ENCODE measurements around the gene HNMT. TPM values are rescaled to one million over a fixed set of nuclear protein-coding genes. Genes with fewer than 3 reads are reported as not detected.

Gene HNMT
- total and polyA plus RNA-seq, 7 donors: 3.5 to 7.3 (median 5.2) TPM

DNA sequence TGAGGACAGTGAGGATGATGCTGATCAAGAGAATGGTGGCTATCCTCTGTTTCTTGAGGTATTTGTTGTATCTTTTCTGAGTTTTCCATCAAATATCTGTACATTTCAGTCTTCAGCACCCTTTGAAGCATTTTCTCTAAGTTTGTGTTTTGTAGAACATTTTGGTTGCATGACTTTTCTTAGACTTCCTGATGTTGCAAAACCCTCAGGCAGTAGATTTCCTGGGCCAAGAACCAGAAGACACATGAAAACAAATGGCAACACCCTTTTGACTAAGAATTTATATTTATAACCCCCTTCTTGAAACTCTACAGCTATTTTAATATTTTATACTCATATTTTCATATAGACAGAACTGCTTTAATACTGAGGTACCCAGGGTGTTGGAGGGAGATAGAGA lies 16.2 kb downstream of the HNMT start:
- Histone ChIP-seq H3K27me3 (ENCODE audit: insufficient read depth in 3 of 3, low read length in 2 of 3) (no peaks in the 10 kb centered on the region), H3K4me3 (no peak overlapping the region), H3K36me3 (ENCODE audit: insufficient read depth in 1 of 2, low read depth in 1 of 2) (no peaks in the 10 kb centered on the region), H3K9me3 (no peaks in the 10 kb centered on the region), H3K27ac (no peak overlapping the region), H3K4me1 (no peaks in the 10 kb centered on the region)
- intact Hi-C loops (cut with DNase I): no loop called here
- ATAC-seq (no peak), DNase-seq (no peak)
- TF ChIP-seq, protein P1, sequence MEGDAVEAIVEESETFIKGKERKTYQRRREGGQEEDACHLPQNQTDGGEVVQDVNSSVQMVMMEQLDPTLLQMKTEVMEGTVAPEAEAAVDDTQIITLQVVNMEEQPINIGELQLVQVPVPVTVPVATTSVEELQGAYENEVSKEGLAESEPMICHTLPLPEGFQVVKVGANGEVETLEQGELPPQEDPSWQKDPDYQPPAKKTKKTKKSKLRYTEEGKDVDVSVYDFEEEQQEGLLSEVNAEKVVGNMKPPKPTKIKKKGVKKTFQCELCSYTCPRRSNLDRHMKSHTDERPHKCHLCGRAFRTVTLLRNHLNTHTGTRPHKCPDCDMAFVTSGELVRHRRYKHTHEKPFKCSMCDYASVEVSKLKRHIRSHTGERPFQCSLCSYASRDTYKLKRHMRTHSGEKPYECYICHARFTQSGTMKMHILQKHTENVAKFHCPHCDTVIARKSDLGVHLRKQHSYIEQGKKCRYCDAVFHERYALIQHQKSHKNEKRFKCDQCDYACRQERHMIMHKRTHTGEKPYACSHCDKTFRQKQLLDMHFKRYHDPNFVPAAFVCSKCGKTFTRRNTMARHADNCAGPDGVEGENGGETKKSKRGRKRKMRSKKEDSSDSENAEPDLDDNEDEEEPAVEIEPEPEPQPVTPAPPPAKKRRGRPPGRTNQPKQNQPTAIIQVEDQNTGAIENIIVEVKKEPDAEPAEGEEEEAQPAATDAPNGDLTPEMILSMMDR (IDR thresholded peaks at IDR 0.05): no peak

GRCh38 chr2:137981112-137981656 lies 16.9 kb downstream of the HNMT start:
- TF ChIP-seq, protein P1 (IDR thresholded peaks at IDR 0.05): no peak
- intact Hi-C loops (cut with DNase I): no loop called here
- no peak overlapping the region for H3K4me3 ChIP-seq
- H3K36me3 ChIP-seq (ENCODE audit: insufficient read depth in 1 of 2, low read depth in 1 of 2): no peaks in the 10 kb centered on the region
- no peak overlapping the region for H3K27ac ChIP-seq
- no peaks in the 10 kb centered on the region for H3K4me1 ChIP-seq
- H3K27me3 ChIP-seq (ENCODE audit: insufficient read depth in 3 of 3, low read length in 2 of 3): no peaks in the 10 kb centered on the region
- WGBS, 3 donors: 91 to 94% (median 93%) methylated on average over 11 of the region's 11 CpGs
- no peak for DNase-seq
- no peaks in the 10 kb centered on the region for H3K9me3 ChIP-seq
- no peak for ATAC-seq

DNA sequence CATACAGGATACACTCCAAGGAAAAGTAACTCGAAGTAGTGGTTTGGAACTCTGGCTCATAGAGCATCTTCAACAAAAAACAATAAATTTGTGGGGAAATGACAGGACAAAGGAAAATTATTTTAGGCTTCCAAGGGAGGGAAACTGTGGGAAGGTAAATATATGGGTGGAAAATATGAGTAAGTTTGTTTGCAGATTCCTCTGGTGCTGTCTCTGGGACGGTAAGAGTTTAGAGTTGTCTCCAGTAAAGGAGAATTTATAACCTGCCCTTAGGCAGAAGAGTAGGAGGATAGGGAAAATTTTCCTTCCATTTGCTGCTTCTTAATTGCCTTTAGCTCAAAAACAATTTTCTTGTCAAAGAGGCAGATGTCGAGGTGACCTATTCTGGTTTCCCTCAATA lies 19.3 kb downstream of the HNMT start:
- no peak for DNase-seq
- ATAC-seq: no peak

DNA sequence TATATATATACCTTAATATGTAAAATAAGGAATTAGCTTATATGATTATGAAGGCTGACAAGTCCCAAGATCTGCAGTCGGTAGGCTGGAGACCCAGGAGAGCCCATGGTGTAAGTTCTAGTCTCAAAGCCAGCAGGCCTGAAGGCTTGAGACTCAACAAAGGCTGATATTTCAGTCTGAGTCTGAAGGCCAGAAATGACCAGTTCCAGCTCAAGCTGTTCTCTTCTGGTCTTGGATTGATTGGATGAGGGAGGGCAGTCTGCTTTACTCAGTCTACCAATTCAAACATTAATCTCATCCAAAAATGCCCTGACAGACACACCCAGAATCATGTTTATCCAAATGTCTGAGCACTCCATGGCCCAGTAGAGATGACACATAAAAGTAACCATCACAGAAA lies 22.0 kb downstream of the HNMT start:
- Histone ChIP-seq H3K4me3 (no peak overlapping the region), H3K27ac (no peak overlapping the region), H3K4me1 (no peaks in the 10 kb centered on the region), H3K36me3 (ENCODE audit: insufficient read depth in 1 of 2, low read depth in 1 of 2) (no peaks in the 10 kb centered on the region), H3K9me3 (no peaks in the 10 kb centered on the region), H3K27me3 (ENCODE audit: insufficient read depth in 3 of 3, low read length in 2 of 3) (no peaks in the 10 kb centered on the region)
- ATAC-seq (no peak), DNase-seq (no peak)
- TF ChIP-seq, protein P1 (IDR thresholded peaks at IDR 0.05): no peak
- intact Hi-C loops (cut with DNase I): no loop called here
- 83 to 88% (median 87%) methylated on average over 1 of the region's 1 CpG for WGBS, 3 donors

More for the DNA sequence above, 19.3 kb downstream of the HNMT start:
- Histone ChIP-seq H3K4me3 (no peak overlapping the region), H3K36me3 (ENCODE audit: insufficient read depth in 1 of 2, low read depth in 1 of 2) (no peaks in the 10 kb centered on the region), H3K9me3 (no peaks in the 10 kb centered on the region), H3K27me3 (ENCODE audit: insufficient read depth in 3 of 3, low read length in 2 of 3) (no peaks in the 10 kb centered on the region), H3K4me1 (no peaks in the 10 kb centered on the region), H3K27ac (no peak overlapping the region)
- 80 to 85% (median 85%) methylated on average over 3 of the region's 3 CpGs for WGBS, 3 donors
- intact Hi-C loops (cut with DNase I): no loop called here
- TF ChIP-seq, protein P1 (IDR thresholded peaks at IDR 0.05): no peak

GRCh38 chr2:137987011-137987410 lies 22.7 kb downstream of the HNMT start:
- no peak overlapping the region for H3K27ac ChIP-seq
- TF ChIP-seq, protein P1 (IDR thresholded peaks at IDR 0.05): no peak
- DNase-seq (no peak), ATAC-seq (no peak)
- no peaks in the 10 kb centered on the region for H3K9me3 ChIP-seq
- no peaks in the 10 kb centered on the region for H3K27me3 ChIP-seq (ENCODE audit: insufficient read depth in 3 of 3, low read length in 2 of 3)
- no peaks in the 10 kb centered on the region for H3K4me1 ChIP-seq
- no peak overlapping the region for H3K4me3 ChIP-seq
- intact Hi-C loops (cut with DNase I): no loop called here
- no peaks in the 10 kb centered on the region for H3K36me3 ChIP-seq (ENCODE audit: insufficient read depth in 1 of 2, low read depth in 1 of 2)
